ENCODE measurements around the gene MAP3K4.
"Not testable (repeated sequence)": the region's sequence is repeated elsewhere in the genome, so short reads cannot be mapped to it uniquely, and the experiment has no call there.

Gene MAP3K4

GRCh38 chr6:161088676-161089328, 97.2 kb downstream of the MAP3K4 start:
- no peak for DNase-seq (ENCODE audit: low read depth)

- DNase-seq (ENCODE audit: low read depth): no peak
Observed at GRCh38 chr6:161091151-161091550, 99.6 kb downstream of the MAP3K4 start.

DNA sequence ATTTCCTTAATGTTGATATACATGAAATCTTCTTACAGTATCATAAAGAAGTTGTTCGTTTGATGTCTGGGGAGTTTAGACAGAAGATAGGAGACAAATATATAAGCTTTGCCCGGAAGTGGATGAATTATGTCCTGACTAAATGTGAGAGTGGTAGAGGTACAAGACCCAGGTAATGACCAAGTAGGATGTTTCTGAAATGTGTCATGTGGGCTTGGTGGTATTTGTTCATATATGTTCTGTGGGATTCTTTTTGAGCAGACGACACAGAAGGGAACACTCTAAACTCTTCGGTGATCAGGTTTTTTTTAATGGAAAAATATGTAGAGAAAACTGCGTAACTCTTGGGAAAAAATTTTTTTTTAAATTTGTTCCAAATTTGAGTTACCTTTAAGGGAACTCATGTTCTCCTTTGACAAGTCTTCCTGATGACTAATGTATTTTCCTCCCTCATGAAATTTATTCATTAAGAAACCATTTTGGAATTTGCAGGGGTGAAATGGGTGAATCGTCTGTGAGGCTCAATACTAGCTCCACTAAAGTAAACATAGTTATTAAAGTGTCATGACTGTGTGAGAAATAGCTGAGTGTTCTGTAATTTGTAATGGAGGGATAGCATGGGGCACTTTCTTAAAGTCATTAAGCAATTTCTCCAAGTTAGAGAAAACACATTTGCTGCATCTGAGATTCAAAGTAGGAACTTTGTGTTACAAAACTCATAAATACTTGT, 100.6 kb downstream of the MAP3K4 start:
- no peak for DNase-seq (ENCODE audit: low read depth)

GRCh38 chr6:161094955-161095354, 103.4 kb downstream of the MAP3K4 start:
- DNase-seq (ENCODE audit: low read depth): no peak

- no peak for DNase-seq (ENCODE audit: low read depth)
Observed at GRCh38 chr6:161095916-161096315, 104.3 kb downstream of the MAP3K4 start.

GRCh38 chr6:161100072-161100471, 108.5 kb downstream of the MAP3K4 start:
- no peak for DNase-seq (ENCODE audit: low read depth)

- no peak for DNase-seq (ENCODE audit: low read depth)
Observed at GRCh38 chr6:161101517-161101916, 109.9 kb downstream of the MAP3K4 start.

DNA sequence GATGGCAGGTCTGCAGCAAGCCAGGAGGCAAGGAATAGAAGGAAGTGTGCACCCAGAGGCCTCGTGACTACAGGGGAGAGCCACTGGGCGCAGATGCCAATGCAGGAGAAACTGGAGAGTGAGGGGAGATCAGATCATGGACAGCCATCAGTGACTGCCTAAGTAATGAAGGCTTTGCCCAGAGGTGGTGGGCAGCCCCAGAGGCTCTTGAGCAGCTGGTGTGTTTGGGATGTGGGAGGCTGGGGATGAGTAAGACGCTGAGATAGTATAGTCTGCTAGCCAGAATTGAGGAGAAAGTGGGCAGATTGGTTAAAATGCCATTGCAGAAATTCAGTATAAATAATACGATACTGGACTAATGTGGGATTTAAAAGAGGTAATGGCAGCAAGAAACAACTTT, 111.9 kb downstream of the MAP3K4 start:
- DNase-seq (ENCODE audit: low read depth): no peak

DNA sequence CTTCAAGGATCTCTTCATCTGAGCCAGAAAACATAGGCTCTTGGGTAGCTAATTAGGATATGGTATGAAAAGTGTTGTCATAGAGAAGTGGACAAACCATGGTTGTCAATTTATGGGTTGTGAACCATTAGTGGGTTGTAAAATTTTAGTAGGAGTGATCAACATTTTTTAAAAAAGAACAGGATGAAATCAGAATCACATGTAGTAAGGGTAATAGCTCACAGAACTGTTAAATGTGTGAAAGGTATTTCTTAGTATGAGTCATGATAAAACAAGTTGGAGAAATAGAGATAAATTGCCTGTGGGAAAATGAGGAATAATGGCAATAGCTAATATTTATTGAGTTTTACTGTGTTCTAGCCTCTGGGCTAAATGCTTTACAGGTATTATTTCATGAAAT, 113.4 kb downstream of the MAP3K4 start:
- no peak for DNase-seq (ENCODE audit: low read depth)

- DNase-seq (ENCODE audit: low read depth): no peak
Observed at GRCh38 chr6:161105408-161105807, 113.8 kb downstream of the MAP3K4 start.

- DNase-seq (ENCODE audit: low read depth): no peak
Observed at GRCh38 chr6:161107779-161108730, 116.5 kb downstream of the MAP3K4 start.

DNA sequence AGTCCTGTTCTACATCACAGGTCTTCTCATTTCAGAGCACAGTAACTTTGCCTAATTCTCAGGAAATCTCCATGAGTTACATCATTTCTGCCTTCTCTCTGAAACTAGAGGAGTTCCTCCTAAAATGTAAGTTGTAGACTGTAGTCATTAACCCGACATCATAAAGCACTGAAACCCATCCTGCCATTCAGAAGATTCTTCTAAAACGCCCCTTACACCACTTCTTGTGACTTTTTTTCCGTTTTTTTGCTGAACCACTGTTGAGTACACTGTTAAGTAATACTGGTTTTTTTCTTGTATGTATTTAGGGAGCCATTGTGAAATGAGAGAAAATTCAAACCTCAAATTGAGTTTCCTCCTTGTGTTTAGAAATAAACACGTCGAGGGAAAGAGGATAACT, 117.3 kb downstream of the MAP3K4 start:
- DNase-seq (ENCODE audit: low read depth): no peak

DNA sequence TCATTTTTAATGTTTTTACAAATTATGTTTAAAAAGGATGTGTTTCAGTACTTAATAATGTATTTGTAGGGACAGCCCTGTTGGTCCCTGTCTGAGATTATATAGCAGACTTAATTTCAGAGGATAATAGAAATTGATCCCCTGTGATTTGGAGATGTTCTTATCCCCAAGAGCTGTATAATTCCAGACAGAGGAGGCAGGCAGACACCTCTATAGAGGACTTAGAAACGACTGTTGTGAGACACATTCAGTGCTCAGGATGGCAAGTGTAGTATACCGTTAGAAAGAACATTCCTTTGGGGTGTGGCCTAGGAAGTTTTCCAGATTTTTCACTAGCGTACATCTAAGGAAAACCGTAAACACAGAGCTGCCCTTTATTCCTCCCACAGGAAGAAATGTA, 117.8 kb downstream of the MAP3K4 start:
- DNase-seq (ENCODE audit: low read depth): no peak

GRCh38 chr6:161110028-161110779, 118.6 kb downstream of the MAP3K4 start:
- no peak for DNase-seq (ENCODE audit: low read depth)

DNA sequence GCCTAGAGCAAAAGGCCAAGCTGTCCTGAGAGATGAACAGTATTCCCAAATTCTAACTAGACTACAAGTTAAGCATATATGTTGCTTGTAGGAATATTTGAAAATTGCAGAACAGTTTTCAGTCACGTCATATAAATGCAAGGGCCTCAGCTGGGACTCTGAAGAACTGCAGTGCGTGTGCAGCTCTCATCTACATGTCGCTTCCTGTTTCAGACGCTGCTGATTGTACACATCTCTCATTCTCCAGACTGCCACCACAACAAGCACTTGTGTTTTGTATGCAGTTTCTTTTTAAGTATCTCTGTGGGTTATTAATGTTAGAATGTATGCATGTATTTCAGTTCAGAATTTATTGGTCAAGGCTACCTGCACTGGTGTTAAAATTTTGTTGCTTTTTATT, 119.7 kb downstream of the MAP3K4 start:
- no peak for DNase-seq (ENCODE audit: low read depth)

- DNase-seq (ENCODE audit: low read depth): no peak
Observed at GRCh38 chr6:161115468-161115867, 123.9 kb downstream of the MAP3K4 start.

GRCh38 chr6:161116554-161116953, 125.0 kb downstream of the MAP3K4 start:
- DNase-seq (ENCODE audit: low read depth): no peak

DNA sequence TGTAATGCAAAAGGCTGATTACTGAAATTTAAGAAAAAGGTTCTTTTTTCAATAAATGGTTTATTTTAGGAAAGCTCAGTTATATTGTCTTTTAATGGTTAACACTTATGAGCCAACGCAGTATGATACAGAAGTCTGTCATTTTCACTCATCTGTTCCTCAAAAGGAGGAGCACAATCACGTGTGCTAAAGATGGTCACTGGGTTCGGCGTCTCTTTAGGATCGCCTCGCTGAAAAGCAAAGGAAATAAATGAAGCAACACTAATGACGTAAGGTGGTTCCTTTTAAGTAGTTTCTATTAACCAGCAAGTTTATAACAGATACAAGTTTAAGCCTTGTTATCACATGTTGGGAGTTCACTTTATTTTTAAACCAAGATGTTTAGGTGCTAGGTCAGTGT, 125.7 kb downstream of the MAP3K4 start:
- no peak for DNase-seq (ENCODE audit: low read depth)

GRCh38 chr6:161117942-161118341, 126.4 kb downstream of the MAP3K4 start:
- no peak for DNase-seq (ENCODE audit: low read depth)

DNA sequence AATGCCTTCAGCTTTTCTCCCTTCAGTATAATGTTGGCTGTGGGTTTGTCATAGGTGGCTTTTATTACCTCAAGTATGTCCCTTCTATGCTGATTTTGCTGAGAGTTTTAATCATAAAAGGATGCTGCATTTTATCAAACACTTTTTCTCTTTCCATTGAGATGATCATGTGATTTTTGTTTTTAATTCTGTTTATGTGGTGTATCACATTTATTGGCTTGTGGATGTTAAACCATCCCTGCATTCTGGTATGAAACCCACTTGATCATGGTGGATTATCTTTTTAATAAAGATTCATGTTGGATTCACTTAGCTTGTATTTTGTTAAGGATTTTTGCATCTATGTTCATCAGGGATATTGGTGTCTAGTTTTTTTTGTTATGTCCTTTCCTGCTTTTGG, 131.8 kb downstream of the MAP3K4 start:
- DNase-seq (ENCODE audit: low read depth): not testable (repeated sequence)

DNA sequence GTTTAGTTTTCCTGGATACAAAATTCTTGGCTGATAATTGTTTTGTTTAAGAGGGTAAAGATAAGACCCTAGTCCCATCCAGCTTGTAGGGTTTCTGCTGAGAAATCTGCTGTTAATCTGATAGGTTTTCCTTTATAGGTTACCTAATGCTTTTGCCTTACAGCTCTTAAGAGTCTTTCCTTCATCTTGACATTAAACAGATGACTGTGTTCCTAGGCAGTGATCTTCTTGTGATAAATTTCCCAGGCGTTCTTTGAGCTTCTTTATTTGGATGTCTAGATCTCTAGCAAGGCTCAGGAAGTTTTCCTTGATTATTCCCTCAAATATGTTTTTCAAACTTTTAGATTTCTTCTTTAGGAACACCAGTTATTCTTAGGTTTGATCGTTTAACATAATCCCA, 134.0 kb downstream of the MAP3K4 start:
- no peak for DNase-seq (ENCODE audit: low read depth)
